Measurements from ENCODE around the gene LPAR4.
"Not testable (repeated sequence)": the region's sequence is repeated elsewhere in the genome, so short reads cannot be mapped to it uniquely, and the experiment has no call there.

LPAR4 gene

DNA sequence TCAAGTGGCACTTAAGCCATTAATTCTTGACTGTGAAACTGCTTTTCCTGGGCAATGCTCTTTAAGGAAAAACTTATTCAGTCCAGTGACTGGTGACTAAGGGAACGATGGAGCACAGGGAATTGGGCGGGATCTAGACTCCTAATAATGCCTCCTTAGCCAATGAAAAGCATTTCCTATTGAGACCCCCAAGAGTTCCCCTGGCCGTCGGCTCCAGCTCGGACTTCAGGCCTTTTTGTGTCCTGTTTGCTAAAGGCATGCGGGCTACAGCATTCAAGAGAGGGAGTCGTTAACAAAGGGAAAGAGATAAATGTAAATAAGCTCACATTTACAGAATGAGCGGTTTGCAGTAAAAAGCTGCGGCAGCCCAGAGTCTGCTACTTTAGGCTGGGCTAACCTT lies at the start of gene LPAR4:
Gene LPAR4, plus strand, starts transcription at position 232 of the 400 bp plus-strand sequence. CDS start 7,150 bp downstream, outside the sequence.
- DNase-seq (ENCODE audit: low read depth in 2 of 2) = no peak

- DNase-seq (ENCODE audit: low read depth in 2 of 2) = no peak
These were observed 41.4 kb upstream of the LPAR4 start for GRCh38 chrX:78706071-78706470.

DNA sequence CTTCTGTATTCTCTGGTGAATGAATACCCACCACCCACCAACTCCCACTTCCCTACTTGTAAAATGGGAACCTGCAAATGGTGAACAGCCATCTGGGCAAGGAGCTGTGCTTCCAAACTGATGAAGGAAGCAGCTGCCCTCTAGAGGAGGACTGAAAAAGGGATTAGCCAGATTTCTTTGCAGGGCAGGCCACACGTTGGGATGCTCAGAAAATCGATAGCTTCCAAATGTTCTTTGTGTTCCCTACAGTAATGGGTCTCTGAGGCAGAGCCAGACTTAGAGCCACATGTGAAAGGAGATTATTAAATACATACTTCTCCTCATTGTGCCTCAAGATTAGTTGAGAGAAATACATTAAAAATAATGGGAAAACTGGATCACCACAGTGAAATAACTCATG lies 39.3 kb upstream of the LPAR4 start:
- DNase-seq (ENCODE audit: low read depth in 2 of 2) = no peak

GRCh38 chrX:78708816-78709215 lies 38.7 kb upstream of the LPAR4 start:
- DNase-seq (ENCODE audit: low read depth in 2 of 2) = no peak

DNA sequence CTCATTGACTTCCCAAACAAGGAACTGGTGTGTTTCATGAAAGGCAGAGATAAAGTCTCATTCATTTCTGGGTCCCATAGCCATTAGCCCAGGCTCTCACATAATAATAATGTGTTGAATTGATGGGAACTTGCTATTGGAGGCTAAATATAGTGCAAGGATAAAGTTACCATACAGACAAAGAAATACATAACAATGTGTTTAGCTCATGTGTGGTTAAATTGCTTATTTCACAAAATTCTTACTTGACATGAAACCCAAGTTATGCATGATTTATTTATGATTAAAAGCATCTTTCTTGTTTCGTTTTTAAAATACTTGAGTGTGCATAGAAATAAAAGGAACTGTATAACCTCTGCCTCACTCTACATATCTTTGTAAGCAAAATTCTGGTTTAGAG lies 37.3 kb upstream of the LPAR4 start:
- DNase-seq (ENCODE audit: low read depth in 2 of 2) = no peak

DNA sequence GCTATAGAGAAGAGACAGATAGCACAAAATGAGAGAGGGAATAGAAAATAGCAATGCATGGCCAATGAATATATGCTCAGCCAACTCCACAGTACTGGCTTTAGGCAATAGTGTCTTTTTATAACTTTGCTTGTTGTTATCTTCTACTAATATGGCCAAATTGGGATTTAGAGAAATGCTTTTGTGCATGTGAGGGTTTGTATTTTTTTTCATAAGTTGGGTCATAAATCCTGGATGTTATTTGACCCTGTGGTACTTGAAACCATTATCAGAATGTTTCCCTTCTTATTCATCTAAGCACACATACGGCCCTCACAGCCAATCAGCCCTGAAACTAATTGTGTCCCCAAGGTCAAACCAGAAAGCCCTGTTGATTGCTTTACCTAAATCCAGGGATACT lies 35.2 kb upstream of the LPAR4 start:
- no peak for DNase-seq (ENCODE audit: low read depth in 2 of 2)

GRCh38 chrX:78725287-78725686 lies 22.2 kb upstream of the LPAR4 start:
- no peak for DNase-seq (ENCODE audit: low read depth in 2 of 2)

DNA sequence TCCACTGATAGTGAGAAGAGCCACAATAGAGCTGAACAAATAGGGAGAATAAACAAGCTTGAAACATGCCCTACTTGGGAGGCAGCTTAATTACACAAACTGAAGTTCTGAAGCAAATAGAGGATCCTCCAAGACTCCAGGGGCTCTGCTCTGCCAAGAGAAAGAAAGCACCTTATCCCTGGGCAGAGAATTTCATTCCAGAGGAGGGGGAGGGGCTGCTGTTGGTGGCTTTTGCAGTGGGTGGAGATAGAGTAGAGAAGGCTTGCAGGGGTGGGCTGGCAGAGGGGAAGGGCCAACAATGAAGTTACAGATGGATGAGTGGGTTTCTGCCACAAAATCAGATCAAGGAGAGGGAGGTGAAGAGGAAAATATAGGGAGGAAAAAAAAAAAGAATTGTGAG lies 1.0 kb upstream of the LPAR4 start:
- DNase-seq (ENCODE audit: low read depth in 2 of 2) = no peak

DNA sequence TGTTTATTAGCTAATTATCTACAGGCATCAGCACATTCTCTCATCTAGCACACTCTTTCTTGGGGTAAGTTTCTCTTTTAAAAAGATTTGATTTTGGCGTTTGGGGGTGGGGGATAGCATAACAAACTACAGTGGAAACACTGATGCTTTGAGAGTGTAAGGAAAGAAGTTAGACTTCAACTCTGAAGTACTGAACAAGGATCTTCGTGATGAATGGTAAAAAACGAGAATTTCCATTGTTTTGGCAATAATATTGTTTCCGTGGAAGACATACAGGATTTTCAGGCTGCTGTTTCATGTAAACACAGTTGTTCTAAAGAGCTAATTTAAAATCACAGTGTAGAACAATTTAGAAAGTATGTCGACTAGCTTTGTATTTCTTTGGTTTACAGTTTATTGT lies 451 bp downstream of the LPAR4 start:
- DNase-seq (ENCODE audit: low read depth in 2 of 2) = no peak

GRCh38 chrX:78748846-78749245 lies 1.3 kb downstream of the LPAR4 start:
- no peak for DNase-seq (ENCODE audit: low read depth in 2 of 2)

- DNase-seq (ENCODE audit: low read depth in 2 of 2) = no peak
These were observed 6.1 kb downstream of the LPAR4 start for GRCh38 chrX:78753571-78753970.

- no peak for DNase-seq (ENCODE audit: low read depth in 2 of 2)
These were observed 7.4 kb downstream of the LPAR4 start for GRCh38 chrX:78754917-78755316.

GRCh38 chrX:78759081-78759480 lies 11.6 kb downstream of the LPAR4 start:
- DNase-seq (ENCODE audit: low read depth in 2 of 2) = no peak

DNA sequence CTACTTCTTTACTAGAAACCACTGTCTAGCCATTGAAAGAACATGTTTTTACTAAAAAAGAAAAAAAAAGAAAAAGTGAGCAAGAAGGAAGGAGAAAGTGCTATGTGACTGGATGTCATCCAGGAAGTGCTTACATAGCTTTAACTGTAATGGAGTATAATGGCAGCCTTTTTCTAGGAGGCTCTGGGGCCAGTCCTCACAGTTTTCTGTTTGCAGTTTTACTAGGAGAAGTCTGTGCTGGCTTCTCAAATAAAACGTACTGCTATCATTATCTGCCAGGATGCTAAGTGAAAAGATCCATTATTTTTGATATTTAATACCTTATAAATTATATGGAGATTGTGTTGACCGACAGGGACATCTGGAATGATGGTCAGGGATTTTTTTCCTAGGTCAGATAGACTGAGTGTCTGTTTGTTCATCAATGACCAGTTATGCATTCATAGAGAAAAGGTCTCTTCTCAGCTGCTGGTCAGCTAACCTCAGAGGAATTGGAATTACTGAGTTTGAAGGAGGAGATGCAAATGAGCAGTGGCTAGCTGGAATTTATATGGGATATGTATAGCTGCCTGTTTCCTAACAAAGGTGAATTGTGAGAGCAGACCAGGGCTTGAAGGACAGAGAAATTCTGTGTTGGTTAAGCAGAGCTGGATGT lies 21.7 kb downstream of the LPAR4 start:
- DNase-seq (ENCODE audit: low read depth in 2 of 2) = no peak

DNA sequence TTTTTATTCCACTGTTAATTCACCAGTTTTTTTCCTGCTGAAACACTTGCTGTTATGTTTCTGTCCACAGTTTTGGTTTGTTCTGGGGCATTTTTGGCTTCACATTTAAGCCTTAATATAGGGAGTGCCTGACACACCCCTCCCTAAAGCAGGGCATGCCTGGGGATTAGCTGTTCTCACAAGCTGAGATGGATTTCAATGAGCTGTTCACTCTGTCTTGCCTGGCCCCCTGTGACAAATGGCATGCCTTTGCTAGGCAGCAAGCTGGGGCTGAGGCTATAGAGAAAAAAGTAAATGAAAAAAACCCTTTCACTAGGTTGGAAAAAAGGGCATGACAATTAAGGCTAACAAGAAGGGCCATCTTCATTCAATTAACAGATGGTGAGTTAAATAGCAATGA lies 22.4 kb downstream of the LPAR4 start:
- no peak for DNase-seq (ENCODE audit: low read depth in 2 of 2)

- DNase-seq (ENCODE audit: low read depth in 2 of 2) = no peak
These were observed 49.4 kb downstream of the LPAR4 start for GRCh38 chrX:78796916-78797315.

DNA sequence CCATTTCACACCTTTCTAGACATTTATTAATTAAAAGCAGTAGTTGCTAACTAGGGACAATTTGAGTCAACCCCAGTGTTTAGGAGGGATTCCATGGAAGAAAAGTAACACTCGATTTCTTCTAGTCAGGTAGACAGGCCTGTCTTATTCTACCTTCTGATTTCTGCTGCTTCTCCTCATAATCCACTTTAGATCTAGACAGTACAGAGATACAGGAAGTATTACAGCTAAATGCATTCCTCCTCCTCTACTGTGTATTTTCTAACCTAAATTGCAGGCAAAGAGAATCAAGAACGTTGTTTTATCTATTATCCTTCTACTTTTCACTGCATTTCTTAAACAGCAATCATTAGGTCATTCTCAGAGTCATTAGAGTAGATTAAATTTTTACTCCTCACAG lies 52.6 kb downstream of the LPAR4 start:
- no peak for DNase-seq (ENCODE audit: low read depth in 2 of 2)

- DNase-seq (ENCODE audit: low read depth in 2 of 2) = no peak
These were observed 53.2 kb downstream of the LPAR4 start for GRCh38 chrX:78800694-78801093.

GRCh38 chrX:78801522-78801921 lies 54.0 kb downstream of the LPAR4 start:
- no peak for DNase-seq (ENCODE audit: low read depth in 2 of 2)

DNA sequence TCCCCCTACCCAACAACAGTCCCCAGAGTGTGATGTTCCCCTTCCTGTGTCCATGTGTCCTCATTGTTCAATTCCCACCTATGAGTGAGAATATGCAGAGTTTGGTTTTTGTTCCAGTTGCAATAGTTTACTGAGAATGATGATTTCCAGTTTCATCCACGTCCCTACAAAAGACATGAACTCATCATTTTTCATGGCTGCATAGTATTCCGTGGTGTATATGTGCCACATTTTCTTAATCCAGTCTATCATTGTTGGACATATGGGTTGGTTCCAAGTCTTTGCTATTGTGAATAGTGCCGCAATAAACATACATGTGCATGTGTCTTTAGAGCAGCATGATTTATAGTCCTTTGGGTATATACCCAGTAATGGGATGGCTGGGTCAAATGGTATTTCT lies 55.0 kb downstream of the LPAR4 start:
- DNase-seq (ENCODE audit: low read depth in 2 of 2) = not testable (repeated sequence)
